ENCODE data around the gene KCNQ5.
"Not testable (repeated sequence)": the region's sequence is repeated elsewhere in the genome, so short reads cannot be mapped to it uniquely, and the experiment has no call there.

The KCNQ5 gene

DNA sequence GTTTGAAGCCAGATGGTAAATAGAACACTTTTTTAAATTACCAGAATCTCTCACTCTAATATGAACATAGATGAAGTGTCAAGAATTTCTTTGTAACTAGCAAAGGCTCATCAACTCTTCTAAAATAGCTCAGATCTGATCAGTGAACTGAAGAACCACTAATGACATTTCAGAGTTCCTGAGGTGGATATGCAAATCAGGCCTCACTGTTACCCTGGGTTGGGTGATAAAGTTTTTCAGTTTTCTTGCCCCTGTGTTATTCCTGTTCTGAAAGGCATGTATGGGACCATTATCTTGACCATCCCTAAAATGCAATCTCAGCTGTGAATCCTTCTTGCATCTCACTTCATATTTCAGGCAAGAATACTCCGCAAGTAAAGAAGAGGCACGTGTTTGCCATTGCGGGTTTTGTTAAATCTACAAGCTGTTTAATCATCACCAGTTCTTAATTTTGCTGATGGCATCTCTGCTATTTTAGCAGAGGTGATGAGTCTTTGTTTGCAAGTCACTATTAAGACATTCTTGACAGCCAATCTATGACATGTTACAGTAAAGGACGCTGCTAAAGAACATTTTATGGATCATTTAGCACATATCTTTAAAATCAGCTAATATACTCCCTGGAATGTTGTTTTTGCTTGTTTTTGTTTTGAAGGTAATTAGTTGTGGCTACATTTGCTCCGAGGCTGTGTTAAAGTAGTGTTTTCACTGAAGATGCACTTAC is 555.5 kb downstream of the KCNQ5 start:
- H3K9me3 ChIP-seq: no peaks in the 10 kb centered on the region
- H3K4me3 ChIP-seq: no peak overlapping the region
- no peaks in the 10 kb centered on the region for H3K36me3 ChIP-seq (replicated peaks)
- no peak for DNase-seq (ENCODE audit: low spot score in 2 of 2)
- H3K27me3 ChIP-seq (ENCODE audit: low read depth): no peaks in the 10 kb centered on the region; the same call in 1 of the 2 replicates
- H3K4me1 ChIP-seq: no peaks in the 10 kb centered on the region
- in situ Hi-C loops (cut with MboI; ENCODE audit: low sequenced_read_pairs): no loop called here

DNA sequence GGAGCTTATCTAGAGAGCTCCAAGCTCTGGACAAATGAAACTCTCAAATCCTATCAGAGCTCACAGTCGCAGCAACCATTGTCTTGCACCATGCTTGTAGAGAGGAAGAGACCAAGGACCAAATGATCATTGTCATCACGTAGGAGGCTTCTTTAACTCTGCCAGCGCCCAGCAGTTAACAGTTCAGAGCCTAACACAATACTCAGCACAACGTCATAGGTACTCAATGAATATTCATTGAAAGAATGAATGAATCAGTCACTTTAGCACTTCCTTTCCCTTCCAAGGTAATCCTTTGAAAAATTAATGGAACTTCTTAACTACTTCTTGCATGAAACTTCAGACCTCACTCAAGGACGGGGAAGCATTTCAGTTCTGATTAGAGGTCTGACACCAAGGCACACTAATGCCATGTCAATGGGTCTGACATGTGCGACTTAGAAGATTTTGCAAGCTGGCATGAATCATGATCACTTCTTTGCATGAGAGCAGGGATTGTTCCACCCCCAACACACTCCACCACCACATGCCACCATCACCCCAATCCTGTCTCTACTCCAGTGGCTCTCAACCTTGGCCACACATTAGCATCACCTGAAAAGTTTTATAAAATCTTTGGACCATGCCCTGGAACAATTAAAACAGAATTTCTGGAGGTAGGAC is 558.3 kb downstream of the KCNQ5 start:
- in situ Hi-C loops (cut with MboI; ENCODE audit: low sequenced_read_pairs): no loop called here
- no peak for DNase-seq (ENCODE audit: low spot score in 2 of 2)
- no peak overlapping the region for H3K4me3 ChIP-seq
- H3K9me3 ChIP-seq: no peaks in the 10 kb centered on the region
- no peaks in the 10 kb centered on the region for H3K27me3 ChIP-seq (ENCODE audit: low read depth)
- H3K36me3 ChIP-seq (replicated peaks): no peaks in the 10 kb centered on the region
- no peaks in the 10 kb centered on the region for H3K4me1 ChIP-seq

DNA sequence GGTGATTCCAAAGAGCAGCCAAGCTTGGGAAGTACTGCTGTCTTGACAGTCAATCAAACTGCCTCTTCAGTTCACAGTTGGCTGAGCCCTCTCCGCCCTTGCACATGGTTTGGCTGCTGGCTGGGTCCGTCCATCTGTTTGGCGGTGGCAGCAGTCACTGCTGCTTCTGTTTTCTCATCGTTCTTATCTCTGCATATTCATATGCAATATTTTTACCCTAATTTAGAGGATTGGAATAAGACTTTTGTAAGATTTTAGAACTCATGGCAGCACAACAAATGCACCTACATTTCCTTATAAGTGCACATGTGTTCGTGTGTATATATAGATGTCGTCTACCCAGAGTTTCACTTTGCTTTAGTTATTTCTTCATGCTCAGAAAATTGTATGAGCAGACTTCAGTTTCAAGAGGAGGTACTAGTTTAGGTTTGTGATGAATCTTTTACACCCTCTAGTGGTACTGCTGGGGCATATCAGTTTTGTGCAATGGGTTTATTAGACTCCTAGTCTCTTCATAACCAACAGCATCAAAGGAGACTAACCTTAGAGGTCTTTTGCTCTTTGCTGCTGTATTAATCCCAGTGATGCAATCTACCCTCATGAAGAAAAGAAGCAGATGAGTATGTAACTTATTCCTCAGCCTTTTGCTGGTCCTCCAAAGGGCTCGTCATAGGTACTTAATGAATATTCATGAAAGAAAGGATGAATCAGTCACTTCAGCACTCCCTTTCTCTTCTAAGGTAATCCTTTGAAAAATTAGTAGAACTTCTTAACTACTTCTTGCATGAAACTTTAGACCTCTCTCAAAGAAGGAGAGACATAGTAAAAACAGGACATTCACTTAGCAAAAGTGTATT is 559.1 kb downstream of the KCNQ5 start:
- no peak overlapping the region for H3K4me3 ChIP-seq
- no peaks in the 10 kb centered on the region for H3K9me3 ChIP-seq
- H3K36me3 ChIP-seq (replicated peaks): no peaks in the 10 kb centered on the region
- DNase-seq (ENCODE audit: low spot score in 2 of 2): peak in 1 of 2 experiments; percentile 47
- H3K4me1 ChIP-seq: no peaks in the 10 kb centered on the region
- H3K27me3 ChIP-seq (ENCODE audit: low read depth): no peaks in the 10 kb centered on the region
- in situ Hi-C loops (cut with MboI; ENCODE audit: low sequenced_read_pairs): no loop called here

DNA sequence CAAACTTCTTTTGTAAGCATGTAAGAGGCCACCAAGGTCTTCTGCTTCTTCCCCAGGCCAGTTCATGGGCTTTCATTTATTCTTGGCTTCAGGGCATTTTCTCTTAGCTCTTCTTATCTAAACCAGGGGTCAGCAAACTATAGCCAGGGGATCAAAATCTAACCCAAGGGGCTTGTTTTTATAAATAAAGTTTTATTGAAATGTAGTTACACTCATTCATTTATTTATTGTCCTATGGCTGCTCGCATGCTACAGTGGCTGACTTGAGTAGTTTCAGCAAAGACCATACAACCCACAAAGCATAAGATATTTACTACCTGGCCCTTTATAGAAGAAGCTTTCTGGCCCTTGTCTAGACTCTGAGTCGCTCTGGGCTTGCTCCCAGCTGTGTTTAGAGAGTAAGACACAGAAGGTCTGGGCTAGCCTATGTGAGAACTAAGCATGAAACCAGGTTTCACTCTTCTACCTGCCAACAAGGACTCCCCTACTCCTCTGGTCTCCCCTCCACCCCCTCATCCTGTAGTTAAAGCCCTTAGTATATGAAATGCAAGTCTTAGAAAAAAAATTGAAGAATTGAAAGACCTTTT is 560.2 kb downstream of the KCNQ5 start:
- H3K9me3 ChIP-seq: no peaks in the 10 kb centered on the region
- in situ Hi-C loops (cut with MboI; ENCODE audit: low sequenced_read_pairs): no loop called here
- H3K4me3 ChIP-seq: no peak overlapping the region
- H3K4me1 ChIP-seq: no peaks in the 10 kb centered on the region
- DNase-seq (ENCODE audit: low spot score in 2 of 2): no peak
- H3K36me3 ChIP-seq (replicated peaks): no peaks in the 10 kb centered on the region
- H3K27me3 ChIP-seq (ENCODE audit: low read depth): no peaks in the 10 kb centered on the region

DNA sequence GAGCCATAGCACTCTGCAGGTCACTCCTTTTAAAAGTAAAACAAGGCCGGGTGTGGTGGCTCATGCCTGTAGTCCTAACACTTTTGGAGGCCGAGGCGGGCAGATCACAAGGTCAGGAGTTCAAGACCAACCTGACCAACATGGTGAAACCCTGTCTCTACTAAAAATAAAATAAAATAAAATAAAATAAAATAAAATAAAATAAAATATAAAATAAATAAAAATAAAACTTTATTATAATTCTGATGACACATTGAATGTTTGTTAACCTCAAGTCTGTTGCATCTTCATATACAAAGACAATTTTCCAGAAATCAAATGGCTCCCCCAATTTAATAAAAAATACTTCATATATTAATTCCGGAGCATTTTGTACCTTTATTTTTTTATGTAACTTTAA is 571.4 kb downstream of the KCNQ5 start:
- H3K4me1 ChIP-seq; H3K4me3 ChIP-seq; H3K36me3 ChIP-seq (replicated peaks); H3K9me3 ChIP-seq; DNase-seq (ENCODE audit: low spot score in 2 of 2); in situ Hi-C loops (cut with MboI; ENCODE audit: low sequenced_read_pairs); H3K27me3 ChIP-seq (ENCODE audit: low read depth): not testable (repeated sequence)

DNA sequence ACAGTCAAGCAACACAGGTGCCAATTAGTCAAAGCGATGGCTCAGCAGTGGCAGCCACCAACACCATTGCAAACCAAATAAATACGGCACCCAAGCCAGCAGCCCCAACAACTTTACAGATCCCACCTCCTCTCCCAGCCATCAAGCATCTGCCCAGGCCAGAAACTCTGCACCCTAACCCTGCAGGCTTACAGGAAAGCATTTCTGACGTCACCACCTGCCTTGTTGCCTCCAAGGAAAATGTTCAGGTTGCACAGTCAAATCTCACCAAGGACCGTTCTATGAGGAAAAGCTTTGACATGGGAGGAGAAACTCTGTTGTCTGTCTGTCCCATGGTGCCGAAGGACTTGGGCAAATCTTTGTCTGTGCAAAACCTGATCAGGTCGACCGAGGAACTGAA is 572.9 kb downstream of the KCNQ5 start:
- peaks cover 2% of the 10 kb centered on the region; the same call in 1 of the 2 replicates for H3K27me3 ChIP-seq (ENCODE audit: low read depth)
- H3K36me3 ChIP-seq (replicated peaks): no peaks in the 10 kb centered on the region
- no peak overlapping the region for H3K4me3 ChIP-seq
- no peak for DNase-seq (ENCODE audit: low spot score in 2 of 2)
- no peaks in the 10 kb centered on the region for H3K4me1 ChIP-seq
- in situ Hi-C loops (cut with MboI; ENCODE audit: low sequenced_read_pairs): no loop called here
- no peaks in the 10 kb centered on the region for H3K9me3 ChIP-seq

DNA sequence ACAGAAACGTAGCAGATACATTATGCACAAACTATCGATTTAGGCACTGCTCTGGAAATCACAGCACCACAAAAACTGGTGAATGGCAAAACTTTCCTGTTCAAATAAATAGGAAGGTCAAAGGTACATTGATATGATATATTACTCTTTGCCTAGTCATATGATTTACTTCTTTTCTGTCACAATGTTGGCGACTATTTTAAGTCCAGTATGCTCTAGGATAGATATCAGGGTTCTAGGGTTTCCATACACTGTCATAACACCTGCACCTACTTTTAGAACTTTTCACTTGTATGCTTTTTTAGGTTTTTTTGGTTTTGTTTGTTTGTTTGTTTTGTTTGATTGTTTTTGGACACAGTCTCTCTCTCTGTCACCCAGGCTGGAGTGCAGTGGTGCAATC is 578.4 kb downstream of the KCNQ5 start:
- no peak overlapping the region for H3K4me3 ChIP-seq
- no peak for DNase-seq (ENCODE audit: low spot score in 2 of 2)
- H3K9me3 ChIP-seq: no peaks in the 10 kb centered on the region
- H3K36me3 ChIP-seq (replicated peaks): no peaks in the 10 kb centered on the region
- H3K27me3 ChIP-seq (ENCODE audit: low read depth): peaks cover 2% of the 10 kb centered on the region; the same call in 1 of the 2 replicates
- in situ Hi-C loops (cut with MboI; ENCODE audit: low sequenced_read_pairs): no loop called here
- no peaks in the 10 kb centered on the region for H3K4me1 ChIP-seq

DNA sequence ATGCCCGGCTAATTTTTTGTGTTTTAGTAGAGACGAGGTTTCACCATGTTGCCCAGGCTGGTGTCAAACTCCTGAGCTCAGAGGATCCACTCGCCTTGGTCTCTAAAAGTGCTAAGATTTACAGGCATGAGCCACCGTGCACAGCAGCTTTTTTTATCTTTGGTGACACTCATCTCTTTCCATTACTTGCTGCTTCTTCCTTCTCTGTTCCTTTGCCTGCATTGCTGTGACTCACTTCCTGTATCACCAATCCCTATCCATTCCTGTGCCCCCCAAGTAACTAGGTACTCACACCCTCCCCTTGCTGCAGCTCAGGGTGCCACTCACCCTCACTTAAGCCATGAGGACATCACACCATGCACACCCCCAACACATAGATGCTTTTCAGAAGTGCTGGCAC is 578.9 kb downstream of the KCNQ5 start:
- no peak for DNase-seq (ENCODE audit: low spot score in 2 of 2)
- Histone ChIP-seq H3K36me3 (replicated peaks) (no peaks in the 10 kb centered on the region), H3K4me3 (no peak overlapping the region), H3K27me3 (ENCODE audit: low read depth) (no peaks in the 10 kb centered on the region; the same call in 1 of the 2 replicates), H3K4me1 (no peaks in the 10 kb centered on the region), H3K9me3 (no peaks in the 10 kb centered on the region)
- in situ Hi-C loops (cut with MboI; ENCODE audit: low sequenced_read_pairs): no loop called here

DNA sequence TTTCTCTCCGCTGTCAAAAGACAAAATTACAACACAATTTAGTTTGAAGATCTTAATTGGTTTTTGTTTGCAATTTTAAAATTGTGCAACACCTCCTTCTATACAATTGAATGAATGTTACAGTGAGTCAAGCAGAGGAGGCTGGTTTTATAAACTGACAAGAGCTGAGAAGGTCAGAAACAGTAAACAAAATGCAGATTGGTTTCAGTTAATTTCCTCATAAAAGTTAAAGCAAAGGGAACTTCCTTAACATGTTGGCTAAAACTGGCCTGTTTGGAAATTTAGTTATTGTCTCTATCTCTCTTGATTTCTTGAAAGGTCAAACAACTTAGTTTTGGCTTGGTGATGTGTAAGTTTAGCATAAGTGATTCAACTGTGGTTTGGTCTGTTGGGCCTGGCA is 581.2 kb downstream of the KCNQ5 start:
- H3K4me1 ChIP-seq: no peaks in the 10 kb centered on the region
- H3K27me3 ChIP-seq (ENCODE audit: low read depth): no peaks in the 10 kb centered on the region
- no peak overlapping the region for H3K4me3 ChIP-seq
- H3K36me3 ChIP-seq (replicated peaks): no peaks in the 10 kb centered on the region
- no peaks in the 10 kb centered on the region for H3K9me3 ChIP-seq
- DNase-seq (ENCODE audit: low spot score in 2 of 2): no peak
- in situ Hi-C loops (cut with MboI; ENCODE audit: low sequenced_read_pairs): no loop called here

DNA sequence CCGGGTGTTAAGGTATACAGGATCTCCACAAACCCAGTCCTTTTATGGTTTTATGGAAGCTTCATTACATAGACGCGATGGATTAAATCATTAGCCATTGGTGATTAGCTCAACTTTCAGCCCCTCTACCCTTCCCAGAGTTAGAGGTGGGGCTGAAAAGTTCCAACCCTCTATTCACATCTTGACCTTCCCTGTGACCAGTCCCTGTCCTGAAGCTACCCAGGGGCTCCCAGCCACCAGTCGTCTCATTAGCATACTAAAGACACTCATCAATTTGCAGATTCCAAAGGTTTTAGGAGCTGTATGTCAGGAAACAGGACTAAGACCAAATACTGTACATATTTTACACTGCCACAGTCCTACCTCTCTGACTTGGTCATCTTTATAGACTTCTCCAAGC is 582.4 kb downstream of the KCNQ5 start:
- in situ Hi-C loops (cut with MboI; ENCODE audit: low sequenced_read_pairs): no loop called here
- Histone ChIP-seq H3K9me3 (no peaks in the 10 kb centered on the region), H3K36me3 (replicated peaks) (no peaks in the 10 kb centered on the region), H3K4me3 (no peak overlapping the region), H3K27me3 (ENCODE audit: low read depth) (no peaks in the 10 kb centered on the region), H3K4me1 (no peaks in the 10 kb centered on the region)
- no peak for DNase-seq (ENCODE audit: low spot score in 2 of 2)

DNA sequence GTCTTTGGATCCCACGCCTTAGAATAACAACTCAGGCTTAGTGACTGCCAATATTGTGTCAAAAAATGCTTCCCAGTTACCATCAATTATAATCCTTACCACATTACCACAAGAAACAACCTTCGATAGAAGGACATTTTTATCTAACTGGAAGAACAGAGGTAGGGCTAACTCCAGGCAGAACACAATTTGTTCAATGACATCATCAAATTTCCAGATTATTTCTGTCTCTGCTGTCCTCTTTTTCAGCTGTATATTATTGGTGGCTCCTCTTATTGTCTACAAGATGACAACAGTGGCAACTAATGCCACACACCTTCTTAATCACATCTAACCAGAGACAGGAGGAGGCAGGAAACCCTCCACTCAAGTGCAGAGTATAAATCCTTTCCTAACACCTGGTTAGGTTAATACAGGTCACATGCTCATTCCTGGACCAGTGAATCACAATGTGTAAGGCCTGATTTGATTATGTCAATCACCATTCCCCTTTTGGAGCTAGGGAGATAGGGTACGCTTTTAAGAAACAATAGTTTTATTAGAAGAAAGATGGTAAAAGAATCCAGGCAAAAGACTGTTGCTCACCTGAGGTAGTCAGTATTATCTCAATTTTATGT is 585.5 kb downstream of the KCNQ5 start:
- H3K27me3 ChIP-seq (ENCODE audit: low read depth): no peaks in the 10 kb centered on the region
- H3K4me3 ChIP-seq: no peak overlapping the region
- DNase-seq (ENCODE audit: low spot score in 2 of 2): no peak
- H3K36me3 ChIP-seq (replicated peaks): no peaks in the 10 kb centered on the region
- in situ Hi-C loops (cut with MboI; ENCODE audit: low sequenced_read_pairs): no loop called here
- H3K9me3 ChIP-seq: no peaks in the 10 kb centered on the region
- H3K4me1 ChIP-seq: no peaks in the 10 kb centered on the region

DNA sequence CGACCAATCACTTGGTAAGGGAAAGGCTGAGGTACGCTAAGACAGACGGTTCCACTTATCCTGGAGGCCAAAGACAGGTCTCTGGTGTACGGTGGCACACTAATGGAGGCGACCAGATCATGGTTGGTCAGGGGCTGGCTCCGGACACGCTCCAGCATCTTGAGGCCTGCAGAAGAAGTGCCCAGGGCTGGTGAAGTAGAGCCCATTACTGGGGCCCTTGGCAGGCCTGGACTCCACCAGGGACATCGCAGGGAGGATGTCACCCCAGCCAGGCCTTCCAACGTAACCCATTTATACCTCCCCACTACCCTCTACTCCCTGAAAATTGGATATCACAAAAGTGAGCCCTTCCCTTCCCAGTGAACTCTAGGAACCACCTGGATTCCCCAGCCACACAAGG is 587.3 kb downstream of the KCNQ5 start:
- Histone ChIP-seq H3K27me3 (ENCODE audit: low read depth) (no peaks in the 10 kb centered on the region), H3K9me3 (no peaks in the 10 kb centered on the region), H3K4me1 (no peaks in the 10 kb centered on the region), H3K4me3 (no peak overlapping the region), H3K36me3 (replicated peaks) (no peaks in the 10 kb centered on the region)
- in situ Hi-C loops (cut with MboI; ENCODE audit: low sequenced_read_pairs): no loop called here
- no peak for DNase-seq (ENCODE audit: low spot score in 2 of 2)

DNA sequence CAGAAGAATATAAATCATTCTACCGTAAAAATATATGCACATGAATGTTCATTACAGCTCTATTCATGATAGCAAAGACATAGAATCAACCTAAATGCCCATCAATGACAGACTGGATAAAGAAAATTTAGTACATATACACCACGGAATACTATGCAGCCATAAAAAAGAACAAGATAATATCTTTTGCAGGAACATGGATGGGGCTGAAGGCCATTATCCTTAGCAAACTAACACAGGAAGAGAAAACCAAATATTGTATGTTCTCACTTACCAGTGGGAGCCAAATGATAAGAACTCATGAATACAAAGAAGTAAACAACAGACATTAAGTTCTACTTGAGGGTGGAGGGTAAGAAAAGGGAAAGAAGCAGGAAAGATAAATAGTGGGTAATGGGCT is 595.0 kb downstream of the KCNQ5 start:
- Histone ChIP-seq H3K4me1 (no peaks in the 10 kb centered on the region), H3K36me3 (replicated peaks) (no peaks in the 10 kb centered on the region), H3K4me3 (no peak overlapping the region), H3K9me3 (no peaks in the 10 kb centered on the region), H3K27me3 (ENCODE audit: low read depth) (no peaks in the 10 kb centered on the region)
- in situ Hi-C loops (cut with MboI; ENCODE audit: low sequenced_read_pairs): no loop called here
- no peak for DNase-seq (ENCODE audit: low spot score in 2 of 2)
